GM12892 (cell line): Measurements from ENCODE around the gene SDK2.

Experiments used
- POLR2A ChIP-seq: IDR thresholded peaks from 2 replicates; pipeline ENCODE4 v1.6.1; 2011; ENCODE audit warnings: low read depth, low read length, control low read depth
- POLR2AphosphoS5 ChIP-seq: IDR thresholded peaks from 2 replicates; pipeline ENCODE4 v1.6.1; 2011; ENCODE audit warnings: low read depth, low read length, control low read depth

GRCh38 chr17:73445466-73445865 is 198.8 kb downstream of the SDK2 start:
- TF ChIP-seq POLR2A (no peak), POLR2AphosphoS5 (no peak)
